A673 (cell line): ENCODE measurements around the gene SLC35F6. TPM values are rescaled to one million over a fixed set of nuclear protein-coding genes. Genes with fewer than 3 reads are reported as not detected.

Experiments used
- BruUV-seq: library from RNA; stranded (reverse); fragments of 400-500 nt; replicated peaks from 2 replicates; lab custom pipeline; 2021; lab: Mats Ljungman, UMichigan
- CTCF ChIA-PET: fragments of 300-600 bp; sonication (Branson Sonifier 250); formaldehyde crosslinking; loops from one replicate; lab custom pipeline; 2022; ENCODE audit warnings: antibody characterized with exemption; lab: Charles Lee
- POLR2A ChIA-PET: fragments of 300-600 bp; sonication (Branson Sonifier 250); formaldehyde crosslinking; loops from one replicate; lab custom pipeline; 2022; ENCODE audit warnings: antibody characterized with exemption; ENCODE audit not compliant: low non-redundant PET; lab: Charles Lee
- DNase-seq: peaks from one replicate; pipeline ENCODE4 v3.0.0-alpha.2; 2015; ENCODE audit warnings: low spot score
- H3K27ac ChIP-seq: fragments of 200-600 bp; sonication (generic); 2 replicates; pipeline ENCODE4 v1.5.1; 2016; ENCODE audit warnings: mixed run types, low read depth, mild to moderate bottlenecking, mixed read lengths, antibody characterized with exemption, low read length; ENCODE audit not compliant: poor library complexity, severe bottlenecking
- H3K27me3 ChIP-seq: fragments of 200-600 bp; sonication (generic); replicated peaks from 2 replicates; pipeline ENCODE4 v1.6.1; 2017; ENCODE audit warnings: mixed run types, low read depth, mild to moderate bottlenecking, mixed read lengths, antibody characterized with exemption, low read length; ENCODE audit not compliant: insufficient read depth, poor library complexity
- H3K36me3 ChIP-seq: fragments of 200-600 bp; sonication (generic); 2 replicates; pipeline ENCODE4 v1.6.1; 2016; ENCODE audit warnings: mixed run types, mild to moderate bottlenecking, mixed read lengths, antibody characterized with exemption, low read length; ENCODE audit not compliant: insufficient read depth, poor library complexity, severe bottlenecking
- H3K4me1 ChIP-seq: fragments of 200-600 bp; sonication (generic); 2 replicates; pipeline ENCODE4 v1.6.1; 2017; ENCODE audit warnings: mixed run types, mild to moderate bottlenecking, mixed read lengths, antibody characterized with exemption, low read length; ENCODE audit not compliant: insufficient read depth, poor library complexity, severe bottlenecking
- H3K4me3 ChIP-seq: fragments of 200-600 bp; sonication (generic); 2 replicates; pipeline ENCODE4 v1.5.1; 2016; ENCODE audit warnings: low read depth, mixed run types, mild to moderate bottlenecking, mixed read lengths, low read length; ENCODE audit not compliant: poor library complexity, severe bottlenecking
- H3K9me3 ChIP-seq: fragments of 200-600 bp; sonication (generic); 2 replicates; pipeline ENCODE4 v1.6.1; 2016; ENCODE audit warnings: mixed run types, low read depth, mild to moderate bottlenecking, mixed read lengths, antibody characterized with exemption, low read length; ENCODE audit not compliant: poor library complexity, severe bottlenecking
- EZH2 ChIP-seq: fragments of 200-600 bp; sonication (generic); IDR thresholded peaks from 2 replicates; pipeline ENCODE4 v1.6.1; 2017; ENCODE audit warnings: borderline replicate concordance, low read depth, mild to moderate bottlenecking, mixed read lengths, antibody characterized with exemption, low read length; ENCODE audit not compliant: poor library complexity, severe bottlenecking
- intact Hi-C: fragments of 100-400 bp; cut with micrococcal nuclease; formaldehyde crosslinking; loops from one replicate; pipeline ENCODE4 v1.10.0; 2022; ENCODE audit not compliant: unreplicated experiment
- total RNA-seq: library from RNA; stranded (reverse); gene quantifications from 2 replicates; pipeline ENCODE4 v1.2.3, GENCODE V29; 2021
- TF ChIP-seq, protein P1 (sequence below): fragments of 300-800, 200-600 bp; sonication (generic); conservative IDR thresholded peaks from 2 replicates; pipeline ENCODE4 v1.5.1; 2017; ENCODE audit warnings: low read depth, mild to moderate bottlenecking, antibody characterized with exemption, low read length, moderate library complexity, mixed read lengths

SLC35F6 gene
- total RNA-seq, 1 experiment from 2014 or later: 33.2 TPM

DNA sequence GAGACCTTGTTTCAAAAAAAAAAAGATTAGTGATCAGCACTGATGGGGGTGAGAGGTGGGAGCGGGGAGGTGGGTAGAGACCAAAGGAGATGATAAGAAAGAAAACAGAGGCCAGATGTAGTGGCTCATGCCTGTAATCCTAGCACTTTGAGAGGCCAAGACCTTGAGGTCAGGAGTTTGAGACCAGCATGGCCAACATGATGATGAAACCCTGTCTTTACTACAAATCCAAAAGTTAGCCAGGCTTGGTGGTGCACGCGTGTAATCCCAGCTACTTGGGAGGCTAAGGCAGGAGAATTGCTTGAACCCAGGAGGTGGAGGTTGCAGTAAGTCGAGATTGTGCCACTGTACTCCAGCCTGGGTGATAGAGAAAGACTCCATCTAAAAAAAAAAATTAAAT lies 9.5 kb upstream of the SLC35F6 start:
- Histone ChIP-seq H3K4me3 (no peak overlapping the region), H3K27me3 (no peaks in the 10 kb centered on the region), H3K36me3 (no peaks in the 10 kb centered on the region), H3K9me3 (no peaks in the 10 kb centered on the region), H3K4me1 (peaks cover 48% of the 10 kb centered on the region), H3K27ac (no peak overlapping the region)
- intact Hi-C loops: no loop called here
- CTCF ChIA-PET: no interaction called here
- TF ChIP-seq EZH2: no peak
- TF ChIP-seq, protein P1, sequence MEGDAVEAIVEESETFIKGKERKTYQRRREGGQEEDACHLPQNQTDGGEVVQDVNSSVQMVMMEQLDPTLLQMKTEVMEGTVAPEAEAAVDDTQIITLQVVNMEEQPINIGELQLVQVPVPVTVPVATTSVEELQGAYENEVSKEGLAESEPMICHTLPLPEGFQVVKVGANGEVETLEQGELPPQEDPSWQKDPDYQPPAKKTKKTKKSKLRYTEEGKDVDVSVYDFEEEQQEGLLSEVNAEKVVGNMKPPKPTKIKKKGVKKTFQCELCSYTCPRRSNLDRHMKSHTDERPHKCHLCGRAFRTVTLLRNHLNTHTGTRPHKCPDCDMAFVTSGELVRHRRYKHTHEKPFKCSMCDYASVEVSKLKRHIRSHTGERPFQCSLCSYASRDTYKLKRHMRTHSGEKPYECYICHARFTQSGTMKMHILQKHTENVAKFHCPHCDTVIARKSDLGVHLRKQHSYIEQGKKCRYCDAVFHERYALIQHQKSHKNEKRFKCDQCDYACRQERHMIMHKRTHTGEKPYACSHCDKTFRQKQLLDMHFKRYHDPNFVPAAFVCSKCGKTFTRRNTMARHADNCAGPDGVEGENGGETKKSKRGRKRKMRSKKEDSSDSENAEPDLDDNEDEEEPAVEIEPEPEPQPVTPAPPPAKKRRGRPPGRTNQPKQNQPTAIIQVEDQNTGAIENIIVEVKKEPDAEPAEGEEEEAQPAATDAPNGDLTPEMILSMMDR: no peak
- POLR2A ChIA-PET: no interaction called here
- no TSS peak for BruUV-seq
- no peak for DNase-seq

DNA sequence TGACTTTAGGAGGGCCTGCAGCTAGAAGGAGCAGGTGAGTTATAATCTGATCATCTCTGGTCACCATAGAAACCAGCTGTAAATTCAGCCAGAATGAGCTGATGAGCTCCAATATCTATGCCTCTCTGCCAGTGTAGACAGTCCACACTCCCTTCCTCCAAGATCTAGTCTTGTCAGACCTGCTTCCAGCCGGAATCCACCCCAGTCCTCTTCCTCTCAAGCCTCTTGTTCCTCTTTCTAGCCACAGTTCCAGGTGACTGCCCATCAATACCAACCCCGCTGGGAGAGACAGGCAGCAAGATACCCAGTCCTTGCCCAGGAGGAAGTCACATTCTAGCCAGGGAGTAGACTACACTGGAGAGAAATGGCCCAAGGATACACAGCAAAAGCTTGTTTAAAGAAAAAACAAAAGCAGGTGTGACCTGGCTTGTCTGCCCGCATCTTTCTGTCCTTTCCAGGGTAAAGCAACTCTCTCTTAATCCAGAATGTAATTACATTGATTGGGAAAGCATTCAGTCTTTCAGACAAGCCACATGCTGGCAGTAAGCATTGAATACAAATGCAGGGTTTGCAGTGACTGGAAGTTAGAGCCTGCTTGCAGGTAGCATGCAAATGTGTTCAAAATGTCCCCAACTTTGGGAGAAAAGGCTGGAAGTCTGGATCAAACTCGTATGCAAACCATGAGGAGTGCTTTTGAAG lies 9.0 kb upstream of the SLC35F6 start:
- intact Hi-C loops: no loop called here
- BruUV-seq: no TSS peak
- H3K36me3 ChIP-seq: no peaks in the 10 kb centered on the region
- no peak overlapping the region for H3K4me3 ChIP-seq
- CTCF ChIA-PET: no interaction called here
- TF ChIP-seq, protein P1: no peak
- TF ChIP-seq EZH2: no peak
- no peak overlapping the region for H3K27ac ChIP-seq
- peaks cover 42% of the 10 kb centered on the region for H3K4me1 ChIP-seq
- POLR2A ChIA-PET: no interaction called here
- H3K27me3 ChIP-seq: no peaks in the 10 kb centered on the region
- no peaks in the 10 kb centered on the region for H3K9me3 ChIP-seq
- no peak for DNase-seq

DNA sequence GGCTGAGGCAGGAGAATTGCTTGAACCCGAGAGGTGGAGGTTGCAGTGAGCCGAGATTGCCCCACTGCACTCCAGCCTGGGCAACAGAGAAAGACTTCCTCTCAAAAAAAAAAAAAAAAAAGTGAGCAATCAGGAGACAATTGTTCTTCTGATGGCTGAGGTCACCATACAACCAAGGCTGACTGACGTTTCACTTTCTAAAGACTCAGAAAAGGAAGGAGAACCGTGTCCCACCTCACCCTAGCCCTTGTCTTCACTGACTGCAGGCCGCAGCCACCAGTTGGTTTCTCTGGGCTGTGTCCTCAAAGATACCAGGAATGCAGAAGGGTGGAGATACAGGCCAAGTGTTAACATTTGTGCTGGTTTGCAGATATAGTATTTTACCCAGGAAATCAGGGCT lies 7.7 kb upstream of the SLC35F6 start:
- H3K9me3 ChIP-seq: no peaks in the 10 kb centered on the region
- no peak overlapping the region for H3K4me3 ChIP-seq
- peaks cover 34% of the 10 kb centered on the region for H3K4me1 ChIP-seq
- no peaks in the 10 kb centered on the region for H3K27me3 ChIP-seq
- no peak overlapping the region for H3K27ac ChIP-seq
- CTCF ChIA-PET: no interaction called here
- BruUV-seq: no TSS peak
- no peak for DNase-seq
- POLR2A ChIA-PET: no interaction called here
- no peaks in the 10 kb centered on the region for H3K36me3 ChIP-seq
- intact Hi-C loops: no loop called here
- TF ChIP-seq, protein P1: no peak
